NCI-H510A treated with DMSO at 0.1 percent for 48 hours (cell line): Measurements from ENCODE around the gene PARP14.
"Not testable (repeated sequence)": the region's sequence is repeated elsewhere in the genome, so short reads cannot be mapped to it uniquely, and the experiment has no call there.

Experiments
- DNase-seq: peaks from one replicate; lab custom pipeline; 2025; lab: John Stamatoyannopoulos, UW

PARP14 gene, protein sequence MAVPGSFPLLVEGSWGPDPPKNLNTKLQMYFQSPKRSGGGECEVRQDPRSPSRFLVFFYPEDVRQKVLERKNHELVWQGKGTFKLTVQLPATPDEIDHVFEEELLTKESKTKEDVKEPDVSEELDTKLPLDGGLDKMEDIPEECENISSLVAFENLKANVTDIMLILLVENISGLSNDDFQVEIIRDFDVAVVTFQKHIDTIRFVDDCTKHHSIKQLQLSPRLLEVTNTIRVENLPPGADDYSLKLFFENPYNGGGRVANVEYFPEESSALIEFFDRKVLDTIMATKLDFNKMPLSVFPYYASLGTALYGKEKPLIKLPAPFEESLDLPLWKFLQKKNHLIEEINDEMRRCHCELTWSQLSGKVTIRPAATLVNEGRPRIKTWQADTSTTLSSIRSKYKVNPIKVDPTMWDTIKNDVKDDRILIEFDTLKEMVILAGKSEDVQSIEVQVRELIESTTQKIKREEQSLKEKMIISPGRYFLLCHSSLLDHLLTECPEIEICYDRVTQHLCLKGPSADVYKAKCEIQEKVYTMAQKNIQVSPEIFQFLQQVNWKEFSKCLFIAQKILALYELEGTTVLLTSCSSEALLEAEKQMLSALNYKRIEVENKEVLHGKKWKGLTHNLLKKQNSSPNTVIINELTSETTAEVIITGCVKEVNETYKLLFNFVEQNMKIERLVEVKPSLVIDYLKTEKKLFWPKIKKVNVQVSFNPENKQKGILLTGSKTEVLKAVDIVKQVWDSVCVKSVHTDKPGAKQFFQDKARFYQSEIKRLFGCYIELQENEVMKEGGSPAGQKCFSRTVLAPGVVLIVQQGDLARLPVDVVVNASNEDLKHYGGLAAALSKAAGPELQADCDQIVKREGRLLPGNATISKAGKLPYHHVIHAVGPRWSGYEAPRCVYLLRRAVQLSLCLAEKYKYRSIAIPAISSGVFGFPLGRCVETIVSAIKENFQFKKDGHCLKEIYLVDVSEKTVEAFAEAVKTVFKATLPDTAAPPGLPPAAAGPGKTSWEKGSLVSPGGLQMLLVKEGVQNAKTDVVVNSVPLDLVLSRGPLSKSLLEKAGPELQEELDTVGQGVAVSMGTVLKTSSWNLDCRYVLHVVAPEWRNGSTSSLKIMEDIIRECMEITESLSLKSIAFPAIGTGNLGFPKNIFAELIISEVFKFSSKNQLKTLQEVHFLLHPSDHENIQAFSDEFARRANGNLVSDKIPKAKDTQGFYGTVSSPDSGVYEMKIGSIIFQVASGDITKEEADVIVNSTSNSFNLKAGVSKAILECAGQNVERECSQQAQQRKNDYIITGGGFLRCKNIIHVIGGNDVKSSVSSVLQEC (N-terminal part only)

DNA sequence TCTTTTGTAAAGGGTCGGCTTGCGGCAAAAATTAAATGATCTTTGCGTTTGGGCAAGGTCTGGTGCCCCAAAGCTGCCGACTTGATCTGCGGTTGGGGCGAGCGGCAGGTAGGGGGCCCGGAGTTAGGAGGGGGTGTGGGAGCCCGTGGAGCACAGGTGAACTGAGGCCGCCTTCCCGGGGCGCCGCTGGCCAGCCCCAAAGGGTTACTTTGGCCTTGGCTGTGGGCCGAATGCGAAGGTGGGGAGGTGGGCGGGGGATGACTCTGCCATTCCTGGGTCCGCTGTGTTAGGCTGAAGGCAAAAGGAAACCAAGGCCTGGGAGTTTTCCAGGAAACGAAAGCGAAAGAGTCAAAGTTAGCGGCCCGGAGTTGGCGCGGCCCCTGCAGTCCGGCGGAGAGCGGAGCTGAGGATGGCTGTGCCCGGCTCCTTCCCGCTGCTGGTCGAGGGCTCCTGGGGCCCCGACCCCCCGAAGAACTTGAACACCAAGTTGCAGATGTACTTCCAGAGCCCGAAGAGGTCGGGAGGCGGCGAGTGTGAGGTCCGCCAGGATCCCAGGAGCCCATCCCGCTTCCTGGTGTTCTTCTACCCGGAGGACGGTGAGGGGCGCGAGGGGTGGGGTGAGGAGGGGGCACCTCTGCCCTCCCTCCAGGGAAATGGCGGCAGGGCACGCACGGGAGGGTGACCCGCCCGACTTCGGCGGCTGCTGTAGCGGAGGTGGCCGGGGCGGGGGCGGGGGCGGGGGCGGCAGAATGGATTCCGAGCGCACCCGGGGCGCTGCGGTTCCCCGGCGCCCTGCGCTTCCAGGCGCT is at the start of gene PARP14:
Gene PARP14, plus strand, starts transcription at position 365 of the 809 bp plus-strand sequence. Its CDS starts 45 bp downstream, at position 410.
- peak; percentile 27 for DNase-seq

GRCh38 chr3:122635789-122636188 is 44.9 kb upstream of the PARP14 start:
- DNase-seq: no peak

DNA sequence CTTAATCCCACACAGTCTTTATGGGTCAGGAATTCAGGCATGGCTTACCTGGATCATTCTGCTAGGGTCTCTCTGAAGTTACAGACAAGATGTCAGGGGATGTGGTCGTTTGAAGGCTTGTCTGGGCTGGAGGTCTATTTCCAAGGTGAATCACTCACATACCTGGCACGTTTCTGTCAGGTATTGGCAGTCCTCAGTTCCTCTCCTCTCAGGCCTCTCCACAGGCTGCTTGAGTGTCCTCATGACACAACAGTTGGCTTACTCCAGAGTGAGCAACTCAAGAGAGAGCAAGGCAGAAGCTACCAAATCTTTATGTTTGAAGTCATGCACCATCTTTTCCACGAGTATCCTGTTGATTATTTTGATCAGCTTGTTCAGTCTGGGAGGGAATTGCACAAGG is 43.9 kb upstream of the PARP14 start:
- no peak for DNase-seq

GRCh38 chr3:122640437-122640999 is 40.1 kb upstream of the PARP14 start:
- no peak for DNase-seq

DNA sequence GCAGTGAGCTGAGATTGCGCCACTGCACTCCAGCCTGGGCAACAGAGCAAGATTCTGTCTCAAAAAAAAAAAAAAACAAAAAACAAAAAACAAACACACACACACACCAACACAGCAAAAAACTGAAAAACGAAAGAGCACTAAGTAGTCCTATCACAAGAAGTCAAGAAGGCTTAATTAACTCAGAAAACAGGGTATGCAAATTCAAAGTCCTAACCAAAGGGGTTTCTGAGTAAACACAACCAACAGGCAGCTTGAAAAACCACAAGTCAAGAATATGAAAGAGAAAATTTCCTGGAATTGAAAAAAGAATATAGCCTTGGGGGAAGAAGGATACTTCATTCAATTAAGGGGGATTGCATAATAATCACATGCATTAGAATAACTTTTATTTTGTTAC is 37.7 kb upstream of the PARP14 start:
- no peak for DNase-seq

- DNase-seq: no peak
Observed at GRCh38 chr3:122646146-122646988, 34.3 kb upstream of the PARP14 start.

DNA sequence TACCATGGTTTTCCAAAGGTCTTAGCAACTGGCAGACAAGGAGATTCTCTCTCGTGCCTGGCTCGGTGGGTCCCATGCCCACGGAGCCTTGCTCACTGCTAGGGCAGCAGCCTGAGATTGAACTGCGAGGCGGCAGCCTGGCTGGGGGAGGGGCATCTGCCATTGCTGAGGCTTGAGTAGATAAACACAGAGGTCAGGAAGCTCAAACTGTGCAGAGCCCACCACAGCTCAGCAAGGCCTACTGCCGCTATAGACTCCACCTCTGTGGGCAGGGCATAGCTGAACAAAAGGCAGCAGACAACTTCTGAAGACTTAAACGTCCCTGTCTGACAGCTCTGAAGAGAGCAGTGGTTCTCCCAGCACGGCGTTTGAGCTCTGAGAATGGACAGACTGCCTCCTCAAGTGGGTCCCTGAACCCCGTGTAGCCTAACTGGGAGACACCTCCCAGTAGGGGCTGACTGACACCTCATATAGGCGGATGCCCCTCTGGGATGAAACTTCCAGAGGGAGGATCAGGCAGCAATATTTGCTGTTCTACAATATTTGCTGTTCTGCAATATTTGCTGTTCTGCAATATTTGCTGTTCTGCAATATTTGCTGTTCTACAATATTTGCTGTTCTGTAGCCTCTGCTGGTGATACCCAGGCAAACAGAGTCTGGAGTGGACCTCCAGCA is 29.3 kb upstream of the PARP14 start:
- DNase-seq: not testable (repeated sequence)

- DNase-seq: not testable (repeated sequence)
Observed at GRCh38 chr3:122651962-122652361, 28.7 kb upstream of the PARP14 start.

GRCh38 chr3:122658336-122658735 is 22.3 kb upstream of the PARP14 start:
- DNase-seq: not testable (repeated sequence)

DNA sequence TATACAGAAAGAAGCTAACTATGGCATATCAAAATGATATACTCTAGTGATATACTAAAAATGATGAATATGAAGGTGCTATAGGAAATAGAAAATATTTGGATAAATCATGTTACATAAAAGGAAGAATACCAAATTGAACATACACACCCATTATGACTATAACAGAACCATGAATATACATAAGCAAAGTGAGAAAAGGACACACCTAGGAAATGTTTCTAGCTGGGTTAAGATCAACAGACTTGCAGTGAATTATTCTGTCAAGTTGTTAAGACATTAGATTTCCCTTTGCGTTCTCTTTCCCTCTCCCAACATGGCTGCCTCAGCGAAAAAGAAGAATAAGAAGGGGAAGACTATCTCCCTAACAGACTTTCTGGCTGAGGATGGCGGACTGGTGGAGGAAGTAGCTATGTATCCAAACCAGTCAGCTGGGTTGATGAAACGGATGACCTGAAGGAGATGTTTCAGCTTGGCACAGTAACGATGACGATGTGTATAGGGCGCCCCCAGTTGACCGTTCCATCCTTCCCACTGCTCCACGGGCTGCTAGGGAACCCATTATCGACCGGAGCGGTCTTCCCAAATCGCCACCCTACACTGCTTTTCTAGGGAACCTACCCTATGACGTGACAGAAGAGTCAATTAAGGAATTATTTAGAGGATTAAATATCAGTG is 20.2 kb upstream of the PARP14 start:
- no peak for DNase-seq

- no peak for DNase-seq
Observed at GRCh38 chr3:122661633-122662032, 19.0 kb upstream of the PARP14 start.

DNA sequence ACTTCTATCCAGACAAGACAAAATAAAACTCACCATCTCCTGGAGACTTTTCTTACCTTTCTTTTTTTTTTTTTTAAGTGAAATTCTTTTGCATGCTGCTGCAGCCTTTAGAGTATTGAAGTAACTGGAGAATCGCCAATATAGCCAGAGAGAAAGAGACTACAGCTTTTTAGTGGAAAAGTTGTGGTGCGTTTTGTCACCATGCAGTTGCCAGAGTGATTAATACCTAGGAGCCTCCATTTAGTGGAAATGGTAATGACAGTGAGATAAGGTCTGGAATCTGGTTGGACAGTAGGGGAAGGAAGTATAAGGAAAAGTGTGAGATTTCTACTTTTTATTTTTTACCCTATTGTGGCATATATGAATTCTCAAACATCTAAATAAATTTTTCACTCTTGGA is 18.1 kb upstream of the PARP14 start:
- DNase-seq: no peak

- no peak for DNase-seq
Observed at GRCh38 chr3:122665226-122665786, 15.3 kb upstream of the PARP14 start.

- no peak for DNase-seq
Observed at GRCh38 chr3:122665881-122666280, 14.8 kb upstream of the PARP14 start.

DNA sequence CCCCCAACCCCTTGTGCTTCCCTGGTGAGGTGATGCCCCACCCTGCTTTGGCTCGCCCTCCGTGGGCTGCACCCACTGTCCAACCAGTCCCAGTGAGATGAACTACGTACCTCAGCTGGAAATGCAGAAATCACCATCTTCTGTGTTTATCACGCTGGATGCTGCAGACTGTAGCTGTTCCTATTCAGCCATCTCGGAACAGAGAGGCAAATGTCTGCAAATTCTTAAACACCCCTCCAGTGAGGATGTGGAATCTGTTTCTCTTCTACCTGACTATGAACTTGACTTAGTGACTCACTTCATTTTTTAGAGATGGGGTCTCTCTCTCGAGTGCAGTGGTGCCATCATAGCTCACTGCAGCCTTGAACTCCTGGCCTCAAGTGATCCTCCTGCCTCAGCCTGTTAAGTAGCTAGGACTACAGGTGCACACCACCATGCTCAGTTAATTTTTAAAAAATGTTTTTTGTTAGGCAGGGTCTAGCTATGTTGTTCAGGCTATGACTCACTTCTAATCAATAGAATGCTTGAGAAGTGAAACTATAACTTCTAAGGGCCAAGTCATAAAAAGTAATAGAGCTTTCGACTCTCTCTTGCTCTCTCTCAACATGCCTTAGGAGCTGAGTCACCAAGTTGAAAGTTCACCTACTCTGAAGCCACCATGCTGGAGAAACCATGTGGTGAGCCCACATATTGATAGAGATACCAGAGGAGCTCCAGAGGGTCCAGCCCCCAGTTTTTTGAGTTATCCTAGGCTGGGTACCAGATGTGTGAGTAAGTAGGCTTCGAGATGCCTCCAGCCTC is 11.5 kb upstream of the PARP14 start:
- DNase-seq: no peak

DNA sequence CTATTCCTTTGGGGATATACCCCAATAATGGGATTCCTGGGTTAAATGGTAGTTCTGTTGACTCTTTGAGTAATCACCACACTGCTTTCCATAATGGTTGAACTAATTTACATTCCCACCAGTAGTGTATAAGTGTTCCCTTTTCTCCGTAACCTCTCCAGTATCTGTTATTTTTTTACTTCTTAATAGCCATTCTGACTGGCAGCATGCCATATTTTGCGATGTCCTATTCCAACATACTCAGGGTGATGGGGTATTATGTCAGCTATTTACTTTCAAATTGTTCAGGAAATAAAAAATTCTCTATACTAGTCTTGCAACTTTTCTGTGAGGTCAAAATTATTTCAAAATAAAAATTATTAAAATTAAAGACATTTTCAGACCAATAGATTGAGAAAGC is 9.1 kb upstream of the PARP14 start:
- DNase-seq: no peak

DNA sequence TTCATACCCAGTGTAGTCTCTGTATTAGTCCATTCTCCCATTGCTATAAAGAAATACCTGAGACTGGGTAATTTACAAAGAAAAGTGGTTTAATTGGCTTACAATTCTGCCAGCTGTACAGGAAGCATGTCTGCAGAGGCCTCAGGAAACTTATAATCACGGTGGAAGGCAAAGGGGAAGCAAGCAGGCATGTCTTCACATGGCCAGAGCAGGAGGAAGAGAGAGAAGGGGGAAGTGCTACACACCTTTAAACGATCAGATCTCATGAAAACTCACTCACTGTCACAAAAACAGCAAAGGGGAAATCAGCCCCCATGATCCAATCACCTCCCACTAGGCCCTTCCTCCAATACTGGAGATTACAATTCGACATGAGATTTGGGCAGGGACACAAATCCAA is 6.3 kb upstream of the PARP14 start:
- no peak for DNase-seq

DNA sequence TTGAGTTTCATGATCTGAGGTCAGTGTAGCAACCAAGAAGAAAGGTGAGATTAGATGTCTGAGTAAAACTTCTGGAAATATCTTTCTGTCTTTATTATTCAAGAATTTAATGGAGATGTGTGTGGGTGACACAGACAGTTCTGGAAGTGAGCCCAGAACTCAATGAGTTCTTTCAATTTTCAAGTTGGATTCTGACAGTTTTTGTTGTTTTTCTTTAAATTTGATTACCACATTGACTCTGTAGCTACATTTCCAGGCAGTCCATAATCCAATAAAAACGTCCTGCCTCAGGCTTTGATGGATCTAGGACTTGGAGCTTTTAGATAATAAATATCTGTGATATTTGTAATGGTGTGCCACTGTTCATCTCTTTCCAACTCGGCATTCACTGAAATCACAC is 3.9 kb upstream of the PARP14 start:
- no peak for DNase-seq
